Measurements from ENCODE around the gene LGALS4.
"Not testable (repeated sequence)": the region's sequence is repeated elsewhere in the genome, so short reads cannot be mapped to it uniquely, and the experiment has no call there.

Gene LGALS4

DNA sequence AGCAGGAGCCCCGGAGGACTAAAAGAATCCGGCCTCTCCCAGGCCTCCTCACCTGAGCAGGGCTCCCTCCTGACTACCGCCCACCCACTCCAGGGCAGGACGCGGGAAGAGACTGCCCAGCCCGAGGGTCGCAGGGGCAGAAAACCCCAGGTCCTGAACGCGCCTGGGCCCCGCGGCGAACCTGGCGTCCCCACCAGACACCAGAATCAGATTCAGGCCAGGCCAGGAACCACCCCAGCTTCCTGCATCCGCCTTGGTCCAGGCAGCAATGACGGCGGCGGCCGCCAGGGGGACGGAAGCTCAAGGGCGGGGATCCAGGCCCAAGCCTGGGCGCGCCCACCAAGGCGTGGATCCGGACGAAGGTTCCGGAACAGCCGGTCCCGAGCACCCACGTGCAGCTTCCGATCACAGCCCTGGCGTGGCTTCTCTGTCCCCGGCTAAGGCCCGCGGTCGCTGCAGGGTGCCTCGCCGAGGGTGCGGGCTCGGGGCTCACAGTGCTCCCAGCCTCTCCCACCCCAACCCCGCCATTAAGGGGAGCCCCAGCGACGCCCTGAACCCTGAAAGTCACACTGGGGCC lies 43.0 kb downstream of the LGALS4 start:
- peak; percentile 87 for DNase-seq

DNA sequence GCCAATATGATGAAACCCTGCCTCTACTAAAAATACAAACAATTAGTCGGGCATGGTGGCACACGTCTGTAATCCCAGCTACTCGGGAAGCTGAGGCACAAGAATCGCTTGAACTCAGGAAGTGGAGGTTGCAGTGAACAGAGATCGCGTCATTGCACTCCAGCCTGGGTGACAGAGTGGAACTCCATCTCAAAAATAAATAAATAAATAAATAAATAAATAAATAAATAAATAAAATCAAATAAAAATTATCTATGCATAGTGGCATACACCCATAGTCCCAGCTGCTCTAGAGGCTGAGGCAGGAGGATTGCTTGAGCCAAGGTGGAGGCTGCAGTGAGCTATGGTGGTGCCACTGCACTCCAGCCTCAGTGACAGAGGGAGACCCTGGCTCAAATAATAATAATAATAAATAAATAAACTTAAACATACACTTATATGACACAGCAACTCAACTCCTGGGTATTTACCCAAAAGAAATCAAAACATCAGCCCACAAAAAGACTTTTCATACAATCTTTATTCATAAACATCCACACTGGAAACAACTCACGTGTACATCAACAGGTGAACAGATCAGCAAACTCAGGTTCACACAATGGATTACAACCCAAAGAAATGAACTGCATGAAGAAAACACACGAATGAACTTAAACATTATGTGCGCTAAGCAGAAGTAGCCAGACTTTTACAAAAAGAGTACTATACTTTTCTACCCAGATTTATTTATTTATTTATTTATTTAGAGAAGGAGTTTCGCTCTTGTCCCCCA lies 46.3 kb downstream of the LGALS4 start:
- DNase-seq = no peak

DNA sequence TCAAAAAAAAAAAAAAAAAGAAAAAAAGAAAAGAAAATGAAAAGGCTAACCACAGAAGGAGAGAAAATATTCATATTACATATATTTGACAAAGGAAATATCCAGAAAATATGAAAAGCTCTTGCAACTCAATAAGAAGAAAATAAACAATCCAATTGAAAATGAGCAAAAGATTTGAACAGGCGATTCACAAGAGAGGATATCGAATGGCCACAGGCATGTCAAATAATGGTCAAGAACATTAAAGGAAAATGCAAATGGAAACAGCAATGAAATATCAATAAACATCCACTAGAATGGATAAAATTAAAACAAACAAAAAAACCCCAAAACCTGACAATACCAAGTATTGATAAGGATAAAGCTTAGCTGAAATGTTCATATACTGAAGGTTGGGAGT lies 47.5 kb downstream of the LGALS4 start:
- DNase-seq = no peak

DNA sequence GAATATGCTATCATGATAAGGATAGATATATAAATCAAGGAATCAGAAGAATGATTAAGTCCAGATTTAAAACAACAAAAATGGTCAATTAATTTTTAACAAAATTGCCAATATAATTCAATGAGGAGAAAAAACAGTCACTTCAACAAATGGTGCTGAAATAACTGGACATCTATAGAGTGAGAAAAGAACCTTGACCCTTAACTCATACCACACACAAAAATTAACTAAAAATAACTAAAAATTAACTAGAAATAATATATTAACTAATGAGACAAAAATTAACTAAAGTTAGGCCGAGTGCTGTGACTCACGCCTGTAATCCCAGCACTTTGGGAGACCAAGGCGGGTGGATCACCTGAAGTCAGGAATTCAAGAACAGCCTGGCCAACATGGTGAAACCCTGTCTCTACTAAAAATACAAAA lies 48.9 kb downstream of the LGALS4 start:
- DNase-seq = no peak

DNA sequence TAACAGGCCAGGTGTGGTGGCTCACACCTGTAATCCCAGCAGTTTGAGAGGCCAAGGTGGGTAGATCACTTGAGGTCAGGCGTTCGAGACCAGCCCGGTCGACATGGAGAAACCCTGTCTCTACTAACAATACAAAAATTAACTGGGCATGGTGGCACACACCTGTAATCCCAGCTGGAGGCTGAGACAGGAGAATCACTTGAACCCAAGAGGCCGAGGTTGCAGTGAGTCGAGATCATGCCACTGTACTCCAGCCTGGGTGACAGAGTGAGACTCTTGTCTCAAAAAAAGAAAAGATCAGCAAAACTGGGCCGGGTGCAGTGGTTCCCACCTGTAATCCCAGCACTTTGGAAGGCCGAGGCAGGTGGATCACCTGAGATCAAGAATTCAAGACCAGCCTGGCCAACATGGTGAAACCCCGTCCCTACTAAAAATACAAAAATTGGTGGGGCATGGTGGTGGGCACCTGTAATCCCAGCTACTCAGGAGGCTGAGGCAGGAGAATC lies 50.8 kb downstream of the LGALS4 start:
- DNase-seq = not testable (repeated sequence)

DNA sequence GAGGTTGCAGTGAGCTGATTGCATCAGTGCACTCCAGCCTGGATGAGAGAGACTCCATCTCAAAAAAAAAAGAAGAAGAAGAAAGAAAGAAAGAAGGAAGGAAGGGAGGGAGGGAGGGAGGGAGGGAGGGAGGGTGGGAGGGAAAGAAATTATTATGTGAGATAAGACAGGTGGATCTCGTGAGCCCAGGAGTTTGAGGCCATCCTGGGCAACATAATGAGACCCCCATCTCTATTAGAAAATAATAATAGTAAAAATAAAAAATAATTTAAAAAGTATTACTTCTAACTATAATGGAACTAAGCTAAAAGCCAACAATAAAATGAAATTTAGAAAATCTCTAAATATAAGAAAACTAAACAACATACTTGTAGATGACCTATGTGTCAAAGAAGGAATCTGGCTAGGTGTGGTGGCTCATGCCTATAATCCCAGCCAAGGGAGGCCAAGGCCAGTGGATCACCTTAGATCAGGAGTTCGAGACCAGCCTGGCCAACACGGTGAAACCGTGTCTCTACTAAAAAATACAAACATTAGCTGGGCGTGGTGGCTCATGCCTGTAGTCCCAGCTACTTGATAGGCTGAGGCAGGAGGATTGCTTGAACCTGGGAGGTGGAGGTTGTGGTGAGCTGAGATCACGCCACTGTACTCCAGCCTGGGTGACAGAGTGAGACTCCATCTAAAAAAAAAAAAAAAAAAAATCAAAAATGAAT lies 51.8 kb downstream of the LGALS4 start:
- DNase-seq = not testable (repeated sequence)

DNA sequence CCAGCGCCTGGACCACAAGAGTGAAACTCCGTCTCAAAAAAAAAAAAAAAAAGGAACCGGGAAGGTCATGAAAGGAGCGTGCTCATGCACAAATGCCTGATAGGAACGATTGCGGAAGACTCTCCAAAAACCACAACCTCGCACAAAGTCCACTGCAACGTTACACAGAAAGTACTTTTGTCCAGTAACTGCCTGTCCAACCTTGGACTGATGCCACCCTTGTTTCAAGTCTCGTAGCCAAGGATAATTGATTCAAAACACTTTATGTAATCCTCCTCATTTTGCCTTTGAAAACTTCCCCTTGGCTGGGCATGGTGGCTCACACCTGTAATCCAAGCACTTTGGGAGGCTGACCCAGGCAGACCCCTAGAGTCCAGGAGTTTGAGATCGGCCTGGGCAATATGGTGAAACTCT lies 53.1 kb downstream of the LGALS4 start:
- DNase-seq = no peak

DNA sequence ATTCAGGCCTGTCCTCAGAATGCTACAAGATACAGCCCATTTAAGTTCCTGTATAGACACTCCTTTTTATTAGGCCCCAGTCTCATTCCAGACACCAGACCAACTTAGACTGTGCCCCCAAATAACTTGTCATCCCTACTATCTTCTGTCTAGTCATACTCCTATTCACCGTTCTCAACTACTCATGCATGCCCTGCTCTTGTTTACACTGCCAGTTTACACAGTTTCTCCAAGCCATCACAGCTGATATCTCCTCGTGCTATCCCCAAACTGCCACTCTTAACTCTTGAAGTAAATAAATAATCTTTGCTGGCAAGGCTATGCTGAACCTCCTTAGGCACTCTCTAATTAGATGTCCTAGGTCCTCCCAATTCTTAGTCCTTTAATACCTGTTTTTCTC lies 58.5 kb downstream of the LGALS4 start:
- not testable (repeated sequence) for DNase-seq

DNA sequence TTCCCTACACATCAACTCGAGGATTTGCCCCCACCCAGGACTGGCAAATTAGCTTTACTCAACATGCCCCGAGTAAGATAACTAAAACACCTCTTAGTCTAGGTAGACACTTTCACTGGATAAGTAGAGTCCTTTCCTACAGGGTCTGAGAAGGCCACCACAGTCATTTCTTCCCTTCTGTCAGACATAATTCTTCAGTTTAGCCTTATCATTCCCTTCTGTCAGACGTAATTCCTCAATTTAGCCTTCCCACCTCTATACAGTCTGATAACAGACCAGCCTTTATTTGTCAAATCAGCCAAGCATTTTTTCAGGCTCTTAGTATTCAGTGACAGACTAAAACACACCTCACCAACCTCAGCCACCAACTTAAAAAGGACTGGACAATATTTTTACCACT lies 59.0 kb downstream of the LGALS4 start:
- DNase-seq = not testable (repeated sequence)
